Bone marrow (tissue), 2 donors: ENCODE results near the gene HOXB9.

Source experiments
- DNase-seq, 2 donors: peaks; one replicate each; lab custom pipeline; 2025; lab: John Stamatoyannopoulos, UW

The HOXB9 gene

DNA sequence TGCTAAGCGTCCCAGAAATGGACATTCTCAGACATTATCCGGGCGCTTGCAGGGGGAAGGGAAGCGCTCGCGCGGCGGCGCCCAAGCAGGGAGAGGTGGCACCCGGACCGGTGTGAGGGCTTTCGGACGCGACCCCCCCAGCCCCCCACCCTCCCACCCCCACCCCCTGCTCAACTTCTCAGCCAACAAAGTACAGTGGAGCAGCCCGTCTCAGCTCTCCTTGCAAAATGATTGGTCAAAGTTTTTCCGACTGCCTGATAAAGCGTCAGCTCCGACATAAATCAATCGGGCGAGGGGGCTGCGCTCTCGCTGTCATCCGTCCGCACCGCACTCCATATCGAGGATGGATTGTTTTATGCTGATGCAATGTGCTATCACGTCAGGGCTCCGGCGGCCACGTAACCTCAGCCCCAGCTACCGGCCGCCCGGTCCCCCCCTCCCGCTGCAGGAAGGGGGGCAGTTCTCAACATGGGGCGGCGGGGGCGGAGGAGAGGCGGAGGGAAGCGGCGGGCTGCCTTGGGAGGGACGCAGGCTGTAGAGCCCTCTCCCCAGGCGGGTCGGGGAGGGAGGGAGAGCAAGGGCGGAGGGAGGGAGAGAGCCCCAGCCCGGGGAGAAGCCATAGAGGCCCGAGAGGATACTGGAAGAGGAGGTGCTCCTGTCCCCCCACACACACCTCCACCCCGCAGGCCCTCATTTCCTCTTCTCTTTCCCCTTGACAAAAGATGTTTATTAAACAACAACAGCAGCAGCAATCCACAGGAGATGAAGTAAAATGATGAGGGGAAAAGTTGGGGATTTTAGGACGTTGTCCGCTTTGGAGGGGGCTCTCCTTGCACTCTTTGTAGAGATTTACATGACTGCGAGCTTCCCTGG lies at the start of gene HOXB9:
TSS of gene HOXB9 (minus strand) at position 114 of the 873 bp plus-strand sequence. CDS start at position 25, 89 bp downstream.
- no peak for DNase-seq

DNA sequence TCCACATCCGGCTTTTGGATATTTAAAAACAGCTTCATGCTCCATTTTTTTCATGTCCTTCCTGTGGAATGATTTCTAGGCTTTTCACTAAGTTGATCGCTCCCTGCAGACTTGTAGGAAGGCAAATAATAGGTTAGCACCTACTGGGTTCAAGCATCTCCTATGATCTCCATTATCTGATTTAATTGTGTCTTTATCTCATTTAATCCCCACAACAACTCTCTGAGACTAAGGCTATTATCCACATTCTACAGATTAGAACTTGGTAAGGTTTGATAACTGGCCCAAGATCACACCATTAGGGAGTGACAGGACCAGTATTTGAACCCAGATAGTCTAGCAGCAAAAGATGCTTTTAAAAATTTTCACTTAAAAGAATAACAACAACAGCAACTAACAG lies 46.2 kb upstream of the HOXB9 start:
- no peak for DNase-seq

DNA sequence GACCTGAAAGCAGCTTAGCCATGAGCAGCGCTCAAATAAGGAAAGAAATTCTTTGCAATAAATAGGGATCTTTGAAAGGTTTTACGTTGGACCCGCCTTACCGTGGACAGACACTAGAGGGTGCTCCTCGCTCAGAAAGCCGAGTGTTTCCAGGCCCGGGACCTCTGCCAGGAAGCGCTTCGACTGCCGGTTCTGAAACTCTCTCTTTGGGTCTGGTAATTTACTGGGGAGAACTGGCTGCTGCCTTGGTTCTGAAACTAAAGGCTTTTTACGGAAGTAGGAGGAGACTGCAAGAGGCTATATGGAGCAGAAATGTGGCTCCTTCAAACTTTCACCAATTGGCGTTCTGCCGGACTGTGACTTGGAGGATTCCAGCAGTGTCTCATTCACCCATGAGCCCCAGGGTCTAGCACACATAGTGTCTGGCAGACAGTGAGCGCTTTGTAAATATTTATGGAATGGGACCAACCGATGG lies 45.6 kb upstream of the HOXB9 start:
- DNase-seq: peak; percentile 23 to 31

DNA sequence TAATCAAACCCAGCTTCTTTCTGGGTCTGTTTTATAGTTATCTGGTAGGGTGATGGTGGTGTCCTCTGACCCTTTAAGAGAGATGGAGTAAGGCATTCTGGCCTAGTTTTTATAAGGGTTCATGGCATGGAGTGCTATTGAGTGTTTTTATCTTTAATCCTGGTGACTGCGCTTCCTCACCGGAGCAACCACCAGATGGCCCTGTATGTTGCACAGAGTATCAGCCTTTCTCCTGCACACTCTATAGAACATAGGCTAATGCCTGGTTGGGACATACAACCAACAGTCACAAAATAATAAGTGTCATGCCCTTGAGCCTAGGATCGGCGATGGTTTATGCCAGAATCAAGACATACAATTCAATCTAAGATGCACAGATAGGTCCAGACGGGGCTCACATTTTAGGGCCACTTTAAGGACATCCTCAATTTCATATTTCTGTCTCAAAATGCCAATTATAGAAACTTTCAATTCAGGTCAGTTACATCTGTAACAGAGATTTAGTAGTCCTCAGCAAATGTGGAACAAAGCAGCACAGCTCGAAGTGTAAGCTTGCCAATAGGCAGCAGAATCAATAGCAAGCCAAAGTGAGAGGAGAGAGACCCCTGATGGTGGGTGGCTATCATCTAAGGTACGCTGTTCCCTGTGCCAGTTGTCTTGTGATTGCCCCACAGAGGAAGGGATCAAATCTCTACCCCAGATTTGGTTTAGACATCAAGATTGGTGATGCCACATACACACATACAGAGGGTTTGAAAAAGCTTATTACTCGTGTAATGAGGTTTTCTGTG lies 37.2 kb upstream of the HOXB9 start:
- DNase-seq: no peak

DNA sequence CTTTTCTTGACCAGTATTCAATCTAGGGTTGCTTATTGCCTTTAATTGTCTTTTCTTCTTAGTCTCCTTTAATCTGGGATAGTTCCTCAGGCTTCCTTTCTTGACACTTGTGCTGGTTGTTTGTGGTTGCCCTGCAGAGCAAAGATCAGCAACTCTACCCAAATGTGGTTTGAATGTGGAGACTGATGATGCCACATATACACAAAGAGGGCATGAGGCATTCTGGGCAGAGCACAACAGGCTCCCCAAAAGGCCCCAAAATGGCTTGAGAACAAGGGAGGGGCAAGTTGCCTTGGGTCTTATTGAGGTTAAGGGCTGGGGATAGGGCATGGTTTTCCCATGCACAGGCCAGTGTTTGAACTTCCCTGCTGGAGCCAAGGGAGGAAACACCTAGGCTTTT lies 29.8 kb upstream of the HOXB9 start:
- no peak for DNase-seq

DNA sequence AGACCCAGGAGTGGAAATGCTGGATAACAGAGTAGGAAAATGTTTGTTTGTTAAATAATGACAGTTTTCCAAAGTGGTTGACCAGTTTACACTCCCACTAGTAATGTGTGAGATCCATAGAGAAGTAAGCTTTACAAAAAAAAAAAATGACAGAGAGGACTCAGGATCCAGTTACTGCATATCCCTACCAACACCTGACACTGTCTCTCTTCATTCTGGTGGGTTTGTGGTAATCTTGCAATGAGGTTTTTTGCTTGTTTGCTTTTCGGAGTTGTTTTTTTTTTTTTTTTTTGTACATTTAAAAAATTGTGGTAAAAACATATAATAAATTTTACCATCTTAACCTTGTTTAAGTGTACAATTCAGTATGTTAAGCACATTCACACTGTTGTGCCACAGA lies 23.6 kb upstream of the HOXB9 start:
- DNase-seq: no peak

DNA sequence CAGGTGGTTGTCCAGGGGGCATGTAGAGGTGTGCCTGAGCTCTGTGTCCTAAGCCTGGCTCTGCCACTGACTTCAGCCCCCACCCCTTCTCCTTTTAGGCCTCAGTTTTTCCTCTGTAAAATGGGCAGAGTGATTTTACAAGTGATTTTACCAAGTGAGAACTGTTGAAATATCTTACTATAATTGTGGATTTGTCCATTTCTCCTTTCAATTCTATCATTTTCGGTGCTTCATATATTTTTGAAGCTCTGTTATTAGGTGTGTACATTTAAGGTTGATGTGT lies 21.7 kb upstream of the HOXB9 start:
- no peak for DNase-seq

DNA sequence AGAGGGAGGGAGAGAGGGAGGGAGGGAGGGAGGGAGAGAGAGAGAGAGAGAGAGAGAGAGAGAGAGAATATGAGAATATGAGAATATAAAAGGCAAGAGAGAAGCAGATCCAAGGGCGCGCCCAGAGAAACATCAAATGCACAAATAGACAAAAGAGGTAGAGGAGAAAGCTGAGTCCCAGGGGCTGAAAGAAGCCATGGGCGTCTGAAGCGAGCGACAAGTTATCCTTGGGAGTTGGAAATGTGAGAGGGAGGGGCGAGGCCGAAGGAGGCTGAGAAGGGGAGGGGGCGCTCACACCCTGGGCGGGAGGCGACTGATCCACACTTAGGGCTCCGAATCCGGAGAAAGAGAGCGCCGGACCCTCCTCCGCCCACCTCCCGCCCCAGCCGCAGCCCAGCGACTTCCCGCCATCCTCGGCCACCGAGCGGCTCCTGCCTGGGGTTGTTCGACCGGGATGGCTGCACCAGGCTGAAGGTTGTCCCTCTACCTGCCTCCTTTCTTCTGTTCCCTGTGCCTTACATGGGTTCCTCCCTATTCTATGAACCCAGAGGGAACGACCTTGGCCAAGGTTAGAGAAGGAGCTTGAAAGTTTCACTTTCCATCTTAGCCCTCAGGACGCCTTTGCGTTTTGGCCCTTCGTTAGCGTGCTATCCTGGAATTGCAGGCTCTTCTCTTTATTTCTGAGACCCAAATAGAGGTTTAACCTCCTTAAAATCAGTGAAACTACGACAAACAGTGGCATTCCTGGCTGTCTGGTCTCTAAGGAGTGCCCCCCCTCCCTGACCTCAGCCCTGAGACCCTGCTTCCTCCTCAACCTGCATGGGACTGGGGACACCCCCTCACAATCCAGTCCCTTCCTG lies 21.2 kb upstream of the HOXB9 start:
- DNase-seq: no peak

DNA sequence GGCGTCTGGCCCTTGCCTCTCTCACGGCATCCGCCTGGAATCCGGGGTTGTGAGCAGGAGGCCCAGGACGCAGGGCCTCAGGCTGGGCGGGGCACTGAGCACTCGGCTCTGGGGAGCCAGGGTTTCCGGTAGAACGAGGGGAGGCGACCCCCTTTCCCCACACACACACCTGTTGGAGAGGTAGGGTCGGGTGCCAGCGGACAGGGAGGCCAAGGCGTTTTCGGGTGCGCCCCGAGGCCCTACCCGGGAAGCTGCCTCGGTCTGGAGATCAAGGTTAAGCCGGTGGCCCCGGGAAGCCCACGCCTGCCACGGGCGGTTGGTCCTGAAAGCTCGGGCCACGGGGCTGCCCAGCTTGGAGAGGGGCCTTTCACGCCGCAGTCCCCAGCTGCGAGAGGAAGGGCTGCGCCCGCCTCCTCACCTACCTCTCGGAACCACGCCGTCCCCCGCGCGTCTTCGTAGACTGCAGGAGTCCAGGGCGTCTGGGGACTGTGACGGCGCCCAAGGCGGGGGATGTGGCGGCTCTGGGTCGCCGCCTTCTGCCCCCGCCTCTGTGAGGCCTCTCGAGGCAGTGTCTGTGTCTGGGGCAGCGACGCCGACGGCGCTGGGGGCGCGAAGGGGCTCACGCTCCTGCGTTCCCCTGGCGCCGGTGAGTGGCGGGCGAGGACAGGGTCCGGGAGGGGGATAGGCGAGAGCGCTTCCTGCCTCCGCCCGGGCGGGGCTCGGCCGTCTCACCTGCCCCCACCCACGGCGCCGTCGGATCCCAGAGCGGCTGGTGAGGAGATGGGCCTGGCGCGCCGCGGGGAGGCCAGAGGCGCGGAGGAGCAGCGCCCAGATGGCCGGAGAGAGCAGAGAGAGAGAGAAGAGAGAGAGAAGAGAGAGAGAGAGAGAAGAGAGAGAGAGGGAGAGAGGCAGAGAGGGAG lies 20.3 kb upstream of the HOXB9 start:
- DNase-seq: no peak

DNA sequence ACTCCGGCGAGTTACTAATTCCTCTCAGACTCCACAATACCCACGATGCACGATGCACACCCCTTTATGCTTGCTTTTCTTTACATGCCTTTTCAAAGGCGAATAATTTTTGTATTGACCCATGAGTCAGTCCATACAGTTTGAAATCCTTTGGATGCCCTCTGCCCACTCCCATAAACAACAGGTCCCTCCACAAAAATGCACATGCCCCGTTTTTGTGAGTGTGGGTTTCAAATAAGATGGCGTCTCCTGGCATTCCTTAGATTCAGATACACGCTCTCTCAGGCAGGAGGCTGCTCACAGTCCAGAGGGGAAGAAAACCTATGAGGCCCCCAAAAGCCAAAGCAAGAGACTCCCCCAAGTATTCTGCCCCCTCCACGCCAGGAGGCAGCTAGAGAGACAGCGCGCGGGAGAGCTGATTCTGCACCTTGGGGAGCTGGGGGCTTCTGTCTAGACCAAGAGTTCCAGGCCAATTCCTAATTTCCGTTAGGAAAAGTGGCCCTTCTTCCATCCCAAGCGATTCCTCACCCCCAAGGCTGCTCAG lies 19.6 kb upstream of the HOXB9 start:
- DNase-seq: no peak

DNA sequence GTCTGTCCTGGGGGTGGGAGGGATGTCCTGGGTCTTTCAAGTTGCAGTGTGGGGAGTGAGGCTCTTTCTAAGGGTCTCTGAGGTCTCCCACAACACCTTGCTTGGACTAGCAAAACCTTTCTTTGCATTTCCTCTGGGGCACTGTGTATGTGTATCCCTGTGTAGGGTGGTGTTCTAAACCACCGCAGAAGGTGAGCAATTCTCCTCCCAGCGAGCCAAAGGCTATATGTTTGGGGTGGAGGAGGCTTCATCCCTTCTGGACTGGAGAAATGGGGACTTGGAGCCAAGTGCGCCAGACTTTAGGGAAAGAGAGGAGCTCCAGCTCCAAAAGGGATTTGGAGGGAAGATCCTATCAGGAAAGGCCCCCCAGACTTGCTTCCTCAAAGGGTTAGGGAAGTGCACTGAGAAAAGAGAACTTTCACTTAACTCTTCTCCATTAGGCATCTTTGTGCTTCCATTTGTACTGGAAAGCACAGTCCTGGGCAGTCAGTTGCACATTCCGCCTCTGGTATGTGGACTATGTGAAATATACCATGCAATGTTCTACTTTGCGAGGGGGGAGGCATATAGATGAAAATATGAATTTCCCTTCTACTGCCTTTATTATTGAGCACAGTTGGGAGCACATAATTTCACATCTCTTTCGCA lies 18.9 kb upstream of the HOXB9 start:
- no peak for DNase-seq

DNA sequence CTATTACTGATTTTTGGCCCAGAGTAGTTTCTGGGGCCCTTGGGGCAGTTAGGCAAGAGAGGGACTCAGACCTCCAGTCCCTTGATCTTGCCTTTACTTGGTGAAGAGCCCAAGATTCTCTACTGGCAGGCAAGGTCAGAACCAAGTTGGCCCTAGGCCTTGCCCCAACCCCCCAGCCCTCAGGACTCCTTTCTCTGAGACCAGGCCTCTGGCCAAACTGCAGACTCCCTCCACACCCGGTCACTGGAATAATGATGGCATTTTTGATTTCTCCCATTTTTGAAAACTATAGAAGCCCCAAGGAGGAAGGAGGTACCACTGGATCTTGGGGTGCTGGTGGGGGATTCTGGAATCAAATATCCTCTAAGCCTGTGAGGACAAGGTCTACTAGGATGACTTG lies 18.0 kb upstream of the HOXB9 start:
- DNase-seq: no peak

DNA sequence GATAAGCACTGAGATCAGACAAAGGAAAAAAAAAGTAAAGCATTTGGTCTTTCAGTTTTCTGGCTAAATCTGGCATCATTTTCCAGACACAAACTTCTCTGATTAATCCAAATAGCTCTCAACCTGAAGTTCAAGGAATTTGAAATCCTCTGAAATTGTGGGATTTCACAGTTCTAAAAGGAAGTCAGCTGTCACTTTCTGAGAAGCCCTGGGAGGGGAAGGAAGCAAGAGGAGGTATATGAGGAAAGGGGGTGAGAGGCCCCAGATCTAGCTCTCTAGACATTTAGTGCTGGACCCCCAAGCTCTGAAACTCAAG lies 17.5 kb upstream of the HOXB9 start:
- no peak for DNase-seq

DNA sequence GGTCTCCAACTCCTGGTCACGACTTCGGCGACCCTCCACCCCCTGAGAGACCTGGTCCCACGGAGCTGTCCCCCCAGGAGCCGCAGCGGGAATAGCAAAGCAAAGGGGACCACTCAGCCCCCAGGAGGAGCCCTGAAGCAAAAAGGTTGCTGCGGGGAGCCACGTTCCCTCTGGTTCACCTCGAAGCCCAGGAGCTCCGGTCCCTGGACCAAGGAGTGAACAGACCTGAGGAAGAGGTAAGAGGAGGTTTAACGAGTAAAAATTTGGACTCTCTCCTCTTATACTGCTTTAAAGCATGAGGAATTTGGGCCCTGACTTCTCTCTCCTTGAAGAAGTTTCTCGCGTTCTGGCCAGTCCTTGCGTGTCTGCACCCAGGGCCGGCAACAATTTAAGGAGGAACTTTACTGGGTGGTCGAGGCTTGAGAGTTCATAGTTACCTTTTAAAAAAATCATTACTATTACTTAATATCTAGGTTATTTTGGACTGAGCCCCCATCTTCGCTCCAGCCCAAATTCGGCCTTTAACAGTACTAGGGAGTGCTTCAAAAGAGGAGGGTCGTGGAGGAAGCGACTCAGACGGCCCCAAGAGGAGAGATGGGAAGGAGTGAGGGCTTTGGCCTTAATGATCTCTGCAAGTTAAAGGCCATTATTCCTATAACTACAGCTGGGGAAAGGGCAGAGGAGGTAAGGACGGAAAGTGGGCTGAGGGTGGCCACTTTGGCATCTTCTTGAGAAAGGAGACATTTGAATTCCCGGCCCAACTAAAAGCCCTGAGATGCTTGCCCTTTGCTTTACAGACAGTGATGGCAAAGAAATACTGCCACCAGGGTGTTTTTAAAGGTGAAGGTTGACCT lies 16.9 kb upstream of the HOXB9 start:
- DNase-seq: no peak

DNA sequence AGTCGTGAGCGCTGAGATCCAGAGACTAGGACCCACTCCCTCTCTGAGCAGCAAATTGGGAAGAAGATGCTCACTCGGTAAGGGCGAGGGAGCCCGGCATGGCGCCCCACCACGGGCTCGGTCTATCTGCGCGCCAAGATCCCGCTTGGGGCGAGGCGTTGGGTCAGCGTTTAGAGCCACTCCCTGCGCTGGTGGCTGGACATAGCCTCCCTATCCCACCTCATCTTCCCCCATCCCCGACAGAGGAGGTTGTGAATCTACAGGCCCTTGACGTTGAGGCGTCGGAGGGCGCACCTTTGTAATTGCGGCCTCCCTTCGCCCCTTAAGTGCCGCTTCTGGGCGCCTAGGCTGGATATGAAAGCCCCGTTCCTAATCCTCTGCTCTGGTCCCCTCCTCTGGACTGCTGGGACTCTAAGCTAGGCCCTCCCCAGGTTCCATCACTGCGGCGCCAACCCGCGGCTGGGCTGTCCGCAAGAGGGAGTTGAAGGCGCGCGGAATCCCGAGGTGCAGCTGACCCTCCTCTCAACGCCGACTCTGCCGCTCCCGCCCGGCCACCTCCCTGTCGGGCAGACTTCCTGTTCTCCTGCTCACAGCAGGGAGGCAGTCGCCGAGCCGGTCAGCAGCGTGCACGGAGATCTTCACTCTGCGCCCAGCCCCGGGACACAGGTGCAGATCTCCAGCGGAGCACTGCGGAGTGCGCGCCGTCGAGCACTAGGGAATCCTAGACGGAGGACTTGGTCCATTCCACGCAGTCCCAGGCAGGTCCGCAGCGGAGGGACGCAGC lies 16.1 kb upstream of the HOXB9 start:
- DNase-seq: no peak

DNA sequence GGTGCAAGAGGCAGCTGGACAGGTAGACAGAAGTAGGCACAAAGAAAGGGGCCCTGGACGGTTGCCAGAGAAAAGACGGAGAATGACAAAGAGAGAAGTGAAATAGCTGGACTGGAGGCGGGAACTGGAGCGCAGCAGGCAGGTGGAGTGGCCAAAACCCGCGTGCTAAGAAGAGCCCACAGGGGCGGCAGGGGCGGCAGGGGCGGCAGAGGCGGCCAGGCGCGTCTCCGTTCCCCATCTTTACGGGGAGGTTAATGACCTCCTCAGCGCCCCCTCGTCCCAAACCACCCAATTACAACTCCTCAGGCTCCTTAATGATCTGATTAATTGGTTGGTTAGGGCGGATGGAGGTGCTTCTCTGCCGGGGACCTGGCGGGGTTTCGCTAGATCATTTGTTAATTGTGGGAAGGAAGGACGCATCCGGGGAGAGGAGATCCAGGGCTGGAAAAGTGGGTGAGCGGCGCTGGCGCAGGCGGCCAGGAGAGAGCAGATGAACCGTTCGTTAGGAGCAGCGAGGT lies 15.4 kb upstream of the HOXB9 start:
- no peak for DNase-seq

DNA sequence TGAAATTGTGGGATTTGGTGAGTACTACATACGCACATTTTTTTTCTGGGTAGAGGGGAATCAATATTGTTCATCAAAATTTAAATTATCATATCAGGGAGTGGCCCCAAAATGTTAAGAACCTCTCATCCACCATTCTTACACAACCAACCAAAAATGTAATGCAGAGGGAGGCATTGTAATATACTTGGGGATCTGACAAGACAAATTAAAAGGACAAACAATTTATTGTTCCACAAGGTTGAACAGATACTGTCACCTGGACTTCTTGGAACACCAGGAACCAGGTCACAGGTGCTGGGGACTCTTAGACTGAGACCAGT lies 14.7 kb upstream of the HOXB9 start:
- DNase-seq: no peak

DNA sequence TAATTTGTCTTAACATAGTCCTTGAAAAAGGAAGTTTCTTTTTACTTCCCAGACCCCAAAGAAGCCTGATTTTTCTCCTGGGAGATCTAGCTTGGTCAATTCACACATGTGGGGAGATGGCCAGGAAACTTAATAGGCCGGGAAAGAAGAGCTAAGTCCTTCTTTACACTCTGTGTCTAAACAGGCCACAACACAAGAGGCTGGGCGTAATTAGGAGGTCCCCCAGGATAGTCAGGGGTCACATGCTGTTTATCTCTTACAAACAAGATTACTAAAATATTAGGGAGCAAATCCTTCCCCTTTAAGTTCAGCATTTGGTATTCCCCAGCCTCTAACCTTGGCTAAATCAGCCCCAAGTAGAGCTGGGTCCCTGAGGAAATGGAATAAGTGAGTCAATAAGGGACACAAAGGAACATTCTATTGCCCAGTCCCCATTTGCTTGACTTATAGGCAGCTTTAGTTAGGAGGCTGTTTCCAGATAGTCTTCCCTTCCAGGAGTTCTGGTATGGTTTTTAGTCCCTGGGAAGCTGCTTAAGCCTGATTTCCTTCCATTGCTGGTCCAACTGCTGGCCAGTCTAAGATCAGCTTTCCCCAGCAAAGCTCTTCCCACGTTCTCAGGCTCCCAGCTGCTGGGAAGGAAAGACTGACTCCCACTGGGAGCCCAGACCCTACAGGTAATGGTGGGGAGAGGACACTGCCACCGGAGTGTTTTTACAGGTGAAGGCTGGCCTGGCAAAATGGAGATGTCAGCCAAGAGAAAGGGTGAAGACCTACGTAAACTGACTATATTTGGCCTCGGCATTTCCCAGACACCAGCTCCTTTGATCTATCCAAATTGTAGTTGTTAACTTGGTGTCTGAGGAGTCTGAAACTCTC lies 14.1 kb upstream of the HOXB9 start:
- no peak for DNase-seq
